MM.1S (cell line): ENCODE data around the gene MFGE8.

Source experiments
- EZH2phosphoT487 ChIP-seq: fragments of 300-600 bp; sonication (generic); IDR thresholded peaks from 2 replicates; pipeline ENCODE4 v1.6.1; 2018; ENCODE audit warnings: antibody characterized with exemption, low read length
- TF ChIP-seq, protein P1 (sequence below): fragments of 300-600 bp; sonication (generic); IDR thresholded peaks from 2 replicates; pipeline ENCODE4 v1.5.1; 2016; ENCODE audit warnings: antibody characterized with exemption, low read length, mixed read lengths

- TF ChIP-seq, protein P1, sequence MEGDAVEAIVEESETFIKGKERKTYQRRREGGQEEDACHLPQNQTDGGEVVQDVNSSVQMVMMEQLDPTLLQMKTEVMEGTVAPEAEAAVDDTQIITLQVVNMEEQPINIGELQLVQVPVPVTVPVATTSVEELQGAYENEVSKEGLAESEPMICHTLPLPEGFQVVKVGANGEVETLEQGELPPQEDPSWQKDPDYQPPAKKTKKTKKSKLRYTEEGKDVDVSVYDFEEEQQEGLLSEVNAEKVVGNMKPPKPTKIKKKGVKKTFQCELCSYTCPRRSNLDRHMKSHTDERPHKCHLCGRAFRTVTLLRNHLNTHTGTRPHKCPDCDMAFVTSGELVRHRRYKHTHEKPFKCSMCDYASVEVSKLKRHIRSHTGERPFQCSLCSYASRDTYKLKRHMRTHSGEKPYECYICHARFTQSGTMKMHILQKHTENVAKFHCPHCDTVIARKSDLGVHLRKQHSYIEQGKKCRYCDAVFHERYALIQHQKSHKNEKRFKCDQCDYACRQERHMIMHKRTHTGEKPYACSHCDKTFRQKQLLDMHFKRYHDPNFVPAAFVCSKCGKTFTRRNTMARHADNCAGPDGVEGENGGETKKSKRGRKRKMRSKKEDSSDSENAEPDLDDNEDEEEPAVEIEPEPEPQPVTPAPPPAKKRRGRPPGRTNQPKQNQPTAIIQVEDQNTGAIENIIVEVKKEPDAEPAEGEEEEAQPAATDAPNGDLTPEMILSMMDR, result no peak
- no peak for TF ChIP-seq EZH2phosphoT487
These were observed 60.7 kb downstream of the MFGE8 start for GRCh38 chr15:88852476-88852875.
